ENCODE results near the gene TCN2. TPM values are rescaled to one million over a fixed set of nuclear protein-coding genes. Genes with fewer than 3 reads are reported as not detected.

TCN2 gene
- total RNA-seq, 4 donors from 2014 or later, result 26.3 to 55.1 (median 41.4) TPM

- H3K27ac ChIP-seq, result no peak within 1 kb of the TSS
- TF ChIP-seq, protein P1, sequence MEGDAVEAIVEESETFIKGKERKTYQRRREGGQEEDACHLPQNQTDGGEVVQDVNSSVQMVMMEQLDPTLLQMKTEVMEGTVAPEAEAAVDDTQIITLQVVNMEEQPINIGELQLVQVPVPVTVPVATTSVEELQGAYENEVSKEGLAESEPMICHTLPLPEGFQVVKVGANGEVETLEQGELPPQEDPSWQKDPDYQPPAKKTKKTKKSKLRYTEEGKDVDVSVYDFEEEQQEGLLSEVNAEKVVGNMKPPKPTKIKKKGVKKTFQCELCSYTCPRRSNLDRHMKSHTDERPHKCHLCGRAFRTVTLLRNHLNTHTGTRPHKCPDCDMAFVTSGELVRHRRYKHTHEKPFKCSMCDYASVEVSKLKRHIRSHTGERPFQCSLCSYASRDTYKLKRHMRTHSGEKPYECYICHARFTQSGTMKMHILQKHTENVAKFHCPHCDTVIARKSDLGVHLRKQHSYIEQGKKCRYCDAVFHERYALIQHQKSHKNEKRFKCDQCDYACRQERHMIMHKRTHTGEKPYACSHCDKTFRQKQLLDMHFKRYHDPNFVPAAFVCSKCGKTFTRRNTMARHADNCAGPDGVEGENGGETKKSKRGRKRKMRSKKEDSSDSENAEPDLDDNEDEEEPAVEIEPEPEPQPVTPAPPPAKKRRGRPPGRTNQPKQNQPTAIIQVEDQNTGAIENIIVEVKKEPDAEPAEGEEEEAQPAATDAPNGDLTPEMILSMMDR (IDR thresholded peaks at IDR 0.05), result no peak
- TF ChIP-seq POLR2A (IDR thresholded peaks at IDR 0.05), result no peak
- peaks cover 0 to 5% of the 10 kb centered on the region in 2 donors for H3K4me1 ChIP-seq
- H3K36me3 ChIP-seq, result peaks cover 37 to 38% of the 10 kb centered on the region in 2 donors
- no peak within 1 kb of the TSS for H3K4me3 ChIP-seq (replicated peaks in 1 of 3)
- intact Hi-C loops (cut with DNase I), result no loop called here
- WGBS, 2 donors, result 24 to 29% methylated on average over 3 to 6 of the region's 75 CpGs
- DNase-seq, result no peak
- H3K27me3 ChIP-seq, result no peaks in the 10 kb centered on the region
- H3K9me3 ChIP-seq, result no peaks in the 10 kb centered on the region
Observed at GRCh38 chr22:30574095-30574981, 32.6 kb upstream of the TCN2 start, which contains the start of gene GAL3ST1. GAL3ST1 (minus strand) TSS chr22:30574665; CDS start chr22:30557392, 17,273 bp downstream.

GRCh38 chr22:30574997-30575671 is 31.8 kb upstream of the TCN2 start:
- WGBS, 2 donors, result 44 to 83% methylated on average over 3 to 11 of the region's 12 CpGs
- intact Hi-C loops (cut with DNase I), result no loop called here
- no peak for DNase-seq
- H3K36me3 ChIP-seq, result peaks cover 45 to 46% of the 10 kb centered on the region in 2 donors
- H3K27me3 ChIP-seq, result no peaks in the 10 kb centered on the region
- no peak overlapping the region for H3K4me3 ChIP-seq (replicated peaks in 1 of 3)
- H3K9me3 ChIP-seq, result no peaks in the 10 kb centered on the region
- H3K4me1 ChIP-seq, result peaks cover 0 to 5% of the 10 kb centered on the region in 2 donors
- H3K27ac ChIP-seq, result no peak overlapping the region
- TF ChIP-seq, protein P1 (IDR thresholded peaks at IDR 0.05), result peak in 1 of 6 experiments; percentile 15
- no peak for TF ChIP-seq POLR2A (IDR thresholded peaks at IDR 0.05)

GRCh38 chr22:30575859-30576258 is 31.1 kb upstream of the TCN2 start:
- TF ChIP-seq, protein P1 (IDR thresholded peaks at IDR 0.05), result no peak
- no peak for TF ChIP-seq POLR2A (IDR thresholded peaks at IDR 0.05)
- H3K27ac ChIP-seq, result no peak overlapping the region
- no peaks in the 10 kb centered on the region for H3K9me3 ChIP-seq
- H3K27me3 ChIP-seq, result no peaks in the 10 kb centered on the region
- H3K4me3 ChIP-seq (replicated peaks in 1 of 3), result no peak overlapping the region
- 85 to 89% methylated on average over 8 to 12 of the region's 15 CpGs for WGBS, 2 donors
- intact Hi-C loops (cut with DNase I), result no loop called here
- peaks cover 52 to 54% of the 10 kb centered on the region in 2 donors for H3K36me3 ChIP-seq
- no peak for DNase-seq
- peaks cover 0 to 5% of the 10 kb centered on the region in 2 donors for H3K4me1 ChIP-seq

DNA sequence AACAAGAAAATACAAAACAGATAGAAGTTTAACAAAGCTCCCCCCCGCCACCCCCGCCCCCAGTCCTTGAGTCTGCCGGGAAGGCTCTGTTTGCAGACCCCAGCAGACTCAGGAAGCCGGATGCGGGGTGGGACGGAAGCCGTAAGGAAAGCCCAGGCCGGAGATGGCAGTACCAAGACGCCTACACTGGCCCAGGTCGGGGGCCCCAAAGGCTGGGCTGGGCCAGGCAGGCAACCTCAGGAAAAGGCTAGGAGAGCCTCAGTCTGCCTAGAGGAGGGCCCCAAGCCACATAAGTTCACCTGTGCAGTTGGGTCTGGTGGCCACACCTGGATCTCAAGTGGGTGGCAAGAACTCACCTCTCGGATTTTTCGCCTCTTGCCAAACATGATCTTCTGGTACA is 28.5 kb upstream of the TCN2 start:
- no peaks in the 10 kb centered on the region for H3K9me3 ChIP-seq
- WGBS, 2 donors, result 88 to 93% methylated on average over 12 of the region's 12 CpGs
- TF ChIP-seq, protein P1 (IDR thresholded peaks at IDR 0.05), result no peak
- no peak for TF ChIP-seq POLR2A (IDR thresholded peaks at IDR 0.05)
- H3K27me3 ChIP-seq, result no peaks in the 10 kb centered on the region
- no peak overlapping the region for H3K27ac ChIP-seq
- peaks cover 77 to 80% of the 10 kb centered on the region in 2 donors for H3K36me3 ChIP-seq
- intact Hi-C loops (cut with DNase I), result no loop called here
- no peak for DNase-seq
- H3K4me3 ChIP-seq (replicated peaks in 1 of 3), result no peak overlapping the region
- H3K4me1 ChIP-seq, result peaks cover 0 to 5% of the 10 kb centered on the region in 2 donors

Data from thyroid gland (tissue), 4 donors.